B cell (primary cell): Measurements from ENCODE around the gene ADM2. TPM values are rescaled to one million over a fixed set of nuclear protein-coding genes. Genes with fewer than 3 reads are reported as not detected.

Source experiments
- ATAC-seq: fragments of 200-7000 bp; cut with Tn5 transposase; one replicate; pipeline ENCODE4 v1.10.0; 2021; ENCODE audit warnings: low read depth, mild to moderate bottlenecking, moderate number of reproducible peaks, moderate library complexity
- CTCF ChIA-PET: fragments of 350-600 bp; sonication (Branson Sonifier 250); formaldehyde crosslinking; loops from one replicate; lab custom pipeline; 2021; ENCODE audit warnings: antibody characterized with exemption, inconsistent platforms; lab: Charles Lee
- POLR2A ChIA-PET: fragments of 350-600 bp; sonication (Branson Sonifier 250); formaldehyde crosslinking; loops from one replicate; lab custom pipeline; 2021; ENCODE audit warnings: antibody characterized with exemption; lab: Charles Lee
- DNase-seq: peaks from one replicate; pipeline ENCODE4 v3.0.0; 2013
- H2AFZ ChIP-seq: 2 replicates; pipeline ENCODE4 v1.6.1; 2012; ENCODE audit warnings: mild to moderate bottlenecking, low read depth, low read length; ENCODE audit not compliant: insufficient read depth, poor library complexity, severe bottlenecking
- H3K27ac ChIP-seq, 2 donors: 1 replicate in 1 of 2; 2 replicates in 1 of 2; pipeline ENCODE4 v1.5.1; 2012 to 2013; ENCODE audit warnings: low read length in 2 of 2, mild to moderate bottlenecking in 2 of 2, moderate library complexity in 1 of 2
- H3K27me3 ChIP-seq, 4 experiments: fragments of 200-600 bp in 1 of 4; sonication (generic) in 1 of 4; replicated peaks in 1 of 4; 1 replicate in 2 of 4; 2 replicates in 2 of 4; pipeline versions ENCODE4 v1.6.1 to v1.7.0; 2013 to 2016; ENCODE audit warnings: low read length in 3 of 4, mild to moderate bottlenecking in 2 of 4, mixed read lengths in 1 of 4, moderate library complexity in 1 of 4; ENCODE audit not compliant: insufficient read depth in 4 of 4, control insufficient read depth in 3 of 4; ENCODE audit errors: control extremely low read depth in 1 of 4
- H3K36me3 ChIP-seq, 2 experiments: replicated peaks in 1 of 2; 1 replicate in 1 of 2; 2 replicates in 1 of 2; pipeline versions ENCODE4 v1.6.1 to v1.7.1; 2013; ENCODE audit warnings: low read length in 1 of 2; ENCODE audit not compliant: insufficient read depth in 2 of 2, control insufficient read depth in 1 of 2; ENCODE audit errors: control extremely low read depth in 1 of 2, extremely low read depth in 1 of 2
- H3K4me1 ChIP-seq, 2 donors: fragments of 200-600 bp in 1 of 2; sonication (generic) in 1 of 2; 1 replicate in 1 of 2; 2 replicates in 1 of 2; pipeline versions ENCODE4 v1.5.1 to v1.6.1; 2013 to 2017; ENCODE audit warnings: low read length in 2 of 2; ENCODE audit not compliant: control insufficient read depth in 2 of 2, insufficient read depth in 2 of 2
- H3K4me2 ChIP-seq: replicated peaks from 2 replicates; pipeline ENCODE3; 2012; ENCODE audit warnings: mild to moderate bottlenecking, low read depth, low read length; ENCODE audit not compliant: poor library complexity, severe bottlenecking
- H3K4me3 ChIP-seq, 5 experiments: fragments of 200-600 bp in 1 of 5; sonication (generic) in 1 of 5; 1 replicate in 3 of 5; 2 replicates in 2 of 5; pipeline versions ENCODE4 v1.5.1 to v1.7.0; 2011 to 2016; ENCODE audit warnings: low read length in 4 of 5, mild to moderate bottlenecking in 4 of 5, low read depth in 2 of 5, control low read depth in 1 of 5, moderate library complexity in 1 of 5; ENCODE audit not compliant: insufficient read depth in 1 of 5; ENCODE audit errors: control extremely low read depth in 1 of 5, extremely low read depth in 1 of 5
- H3K79me2 ChIP-seq: fragments of 200-600 bp; sonication (generic); one replicate; pipeline ENCODE4 v1.6.0; 2016; ENCODE audit warnings: low read length; ENCODE audit not compliant: control insufficient read depth, insufficient read depth
- H3K9ac ChIP-seq: fragments of 200-600 bp; sonication (generic); 2 replicates; pipeline ENCODE4 v1.6.1; 2017; ENCODE audit warnings: mild to moderate bottlenecking, low read length, moderate library complexity
- H3K9me3 ChIP-seq, 3 donors: one replicate each; pipeline versions ENCODE4 v1.6.1 to v1.7.1; 2013; ENCODE audit warnings: low read length in 2 of 3; ENCODE audit not compliant: control insufficient read depth in 2 of 3, insufficient read depth in 1 of 3; ENCODE audit errors: control extremely low read depth in 1 of 3
- H4K20me1 ChIP-seq: 2 replicates; pipeline ENCODE4 v1.6.0; 2012; ENCODE audit warnings: mild to moderate bottlenecking, low read length; ENCODE audit not compliant: insufficient read depth, control insufficient read depth, poor library complexity, severe bottlenecking
- H3K27ac Mint-ChIP-seq: one replicate; pipeline ENCODE4 v1.8.0; 2021; ENCODE audit warnings: mixed read lengths
- H3K27me3 Mint-ChIP-seq: one replicate; pipeline ENCODE4 v1.8.0; 2021; ENCODE audit warnings: mixed read lengths
- H3K4me1 Mint-ChIP-seq: one replicate; pipeline ENCODE4 v1.8.0; 2021; ENCODE audit warnings: mixed read lengths
- H3K4me3 Mint-ChIP-seq: one replicate; pipeline ENCODE4 v1.8.0; 2021; ENCODE audit warnings: mixed read lengths
- H3K9me3 Mint-ChIP-seq: one replicate; pipeline ENCODE4 v1.8.0; 2022; ENCODE audit warnings: mixed read lengths; ENCODE audit not compliant: insufficient read depth
- EZH2 ChIP-seq: IDR thresholded peaks from 2 replicates; pipeline ENCODE4 v1.6.1; 2012; ENCODE audit warnings: borderline replicate concordance, low read depth, mild to moderate bottlenecking, moderate library complexity, low read length; ENCODE audit not compliant: insufficient read depth, poor library complexity, severe bottlenecking
- WGBS: methylation state at CpG from one replicate; pipeline ENCODE4 v1.1.5; 2013; ENCODE audit warnings: missing lambda C conversion rate; ENCODE audit not compliant: insufficient coverage; 5-methylcytosine and 5-hydroxymethylcytosine counted together
- intact Hi-C: fragments of 100-400 bp; cut with micrococcal nuclease; formaldehyde crosslinking; loops from one replicate; pipeline ENCODE4 v1.10.0; 2022
- polyA plus RNA-seq: library from polyadenylated mRNA; depleted of rRNA; stranded (reverse); fragments of >200 nt; gene quantifications from 2 replicates; pipeline ENCODE4 v1.2.3, GENCODE V29; 2012
- total RNA-seq, 2 donors: library from RNA; stranded (reverse); fragments of 120-200 nt in 1 of 2; gene quantifications; 1 replicate in 1 of 2; 2 replicates in 1 of 2; pipeline versions ENCODE4 v1.2.3 to v1.2.4, GENCODE V29; 2013 to 2022
- TF ChIP-seq, protein P1 (sequence below): fragments of 200-600 bp; IDR thresholded peaks from one replicate; pipeline ENCODE4 v1.8.0; 2022; ENCODE audit warnings: antibody characterized with exemption, mild to moderate bottlenecking

ADM2 gene
- total and polyA plus RNA-seq, 2 donors (not counting 1 experiment from before 2014, with no cell fraction given), result 0.67 to 3.7 TPM

DNA sequence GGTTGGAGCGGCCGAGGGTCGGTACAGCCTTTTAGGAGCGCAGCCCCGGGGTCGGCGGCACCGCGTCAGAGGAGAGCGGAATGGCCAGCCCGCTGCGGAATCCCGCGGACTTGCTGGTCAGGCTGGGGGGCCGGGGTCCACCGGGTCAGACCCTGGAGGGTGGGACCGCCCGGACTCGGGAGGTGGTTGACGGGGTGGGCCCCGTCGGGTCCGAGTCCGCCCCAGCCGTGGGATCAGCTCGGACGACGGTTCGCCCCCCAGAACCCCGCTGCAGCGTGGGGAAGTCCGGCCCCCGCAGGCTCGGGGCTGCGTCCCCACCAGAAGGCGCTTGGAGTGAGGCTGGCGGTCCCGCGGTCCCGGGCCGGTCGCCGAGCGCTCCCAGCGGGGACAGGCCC, 301 bp upstream of the ADM2 start:
- Histone ChIP-seq H3K27ac (no peak overlapping the region), H3K4me3 (peak overlapping the region in 4 of 5 experiments; percentile 21 to 62 (median 51))
- WGBS, result 8% methylated on average over 45 of the region's 45 CpGs

More for the DNA sequence above, 301 bp upstream of the ADM2 start:
- peaks cover 23% of the 10 kb centered on the region for H3K4me1 Mint-ChIP-seq
- peaks cover 4% of the 10 kb centered on the region for H3K27me3 Mint-ChIP-seq
- Histone ChIP-seq H3K4me1 (peaks cover 16 to 31% of the 10 kb centered on the region in 2 donors), H3K4me2 (peak overlapping the region; percentile 90), H3K9ac (peak overlapping the region; percentile 61), H3K79me2 (peaks cover 4% of the 10 kb centered on the region), H4K20me1 (peaks cover 5% of the 10 kb centered on the region), H2AFZ (peak overlapping the region; percentile 72), H3K9me3 (peaks cover 0 to 3% (median 0%) of the 10 kb centered on the region in 3 donors), H3K36me3 (no peaks in the 10 kb centered on the region), H3K27me3 (peaks cover 0 to 26% (median 7%) of the 10 kb centered on the region in 4 experiments)
- H3K27ac Mint-ChIP-seq, result no peak overlapping the region
- ATAC-seq, result no peak
- no peaks in the 10 kb centered on the region for H3K9me3 Mint-ChIP-seq
- ChIA-PET POLR2A (interaction anchor here (0.8 to 1.1 kb wide), 2 partner anchors 11 to 31 kb away, joined by 3 read pairs; no protein-coding TSS in a partner anchor), CTCF (interaction anchor here (1.7 kb wide), 1 partner anchor 44 kb away, joined by 4 read pairs; the partner anchor contains the start of gene SCO2)
- intact Hi-C loops, result loop anchor here (1.0 kb wide), 1 partner anchor 11 kb away; no protein-coding TSS in a partner anchor
- DNase-seq, result no peak
- TF ChIP-seq, protein P1, sequence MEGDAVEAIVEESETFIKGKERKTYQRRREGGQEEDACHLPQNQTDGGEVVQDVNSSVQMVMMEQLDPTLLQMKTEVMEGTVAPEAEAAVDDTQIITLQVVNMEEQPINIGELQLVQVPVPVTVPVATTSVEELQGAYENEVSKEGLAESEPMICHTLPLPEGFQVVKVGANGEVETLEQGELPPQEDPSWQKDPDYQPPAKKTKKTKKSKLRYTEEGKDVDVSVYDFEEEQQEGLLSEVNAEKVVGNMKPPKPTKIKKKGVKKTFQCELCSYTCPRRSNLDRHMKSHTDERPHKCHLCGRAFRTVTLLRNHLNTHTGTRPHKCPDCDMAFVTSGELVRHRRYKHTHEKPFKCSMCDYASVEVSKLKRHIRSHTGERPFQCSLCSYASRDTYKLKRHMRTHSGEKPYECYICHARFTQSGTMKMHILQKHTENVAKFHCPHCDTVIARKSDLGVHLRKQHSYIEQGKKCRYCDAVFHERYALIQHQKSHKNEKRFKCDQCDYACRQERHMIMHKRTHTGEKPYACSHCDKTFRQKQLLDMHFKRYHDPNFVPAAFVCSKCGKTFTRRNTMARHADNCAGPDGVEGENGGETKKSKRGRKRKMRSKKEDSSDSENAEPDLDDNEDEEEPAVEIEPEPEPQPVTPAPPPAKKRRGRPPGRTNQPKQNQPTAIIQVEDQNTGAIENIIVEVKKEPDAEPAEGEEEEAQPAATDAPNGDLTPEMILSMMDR, result no peak
- TF ChIP-seq EZH2, result no peak
- peak overlapping the region; percentile 75 for H3K4me3 Mint-ChIP-seq
